ENCODE data around the gene EDAR.

Gene EDAR

GRCh38 chr2:109001201-109001600 lies 12.2 kb upstream of the EDAR start:
- no peak for TF ChIP-seq CTCF (IDR thresholded peaks at IDR 0.05; ENCODE audit: low read depth, low read length)
- no peak overlapping the region for H3K4me3 ChIP-seq (ENCODE audit: low read depth, low read length)

GRCh38 chr2:109000738-109001137 lies 11.7 kb upstream of the EDAR start:
- H3K4me3 ChIP-seq (ENCODE audit: low read depth, low read length), result no peak overlapping the region
- TF ChIP-seq CTCF (IDR thresholded peaks at IDR 0.05; ENCODE audit: low read depth, low read length), result no peak

DNA sequence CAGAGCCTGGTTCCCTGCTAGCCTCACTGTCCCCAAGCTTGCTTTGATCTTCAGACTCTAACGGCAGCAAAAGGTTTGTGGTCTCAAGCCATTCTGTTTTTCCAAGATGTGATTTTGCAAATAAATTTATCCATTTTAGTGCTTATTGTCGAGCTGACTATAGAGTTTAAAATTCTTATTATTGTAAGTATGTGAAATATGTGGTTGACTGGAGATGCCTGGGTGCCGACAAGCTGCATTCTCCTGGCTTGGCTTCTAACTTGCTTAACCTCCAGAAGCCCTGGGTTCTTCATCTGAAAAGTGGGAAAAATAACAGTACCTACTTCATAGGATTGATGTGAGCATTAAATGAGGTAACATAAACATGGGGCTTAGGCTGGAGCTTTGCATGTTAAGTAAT lies 9.9 kb upstream of the EDAR start:
- no peak for TF ChIP-seq CTCF (IDR thresholded peaks at IDR 0.05; ENCODE audit: low read depth, low read length)
- H3K4me3 ChIP-seq (ENCODE audit: low read depth, low read length), result no peak overlapping the region

DNA sequence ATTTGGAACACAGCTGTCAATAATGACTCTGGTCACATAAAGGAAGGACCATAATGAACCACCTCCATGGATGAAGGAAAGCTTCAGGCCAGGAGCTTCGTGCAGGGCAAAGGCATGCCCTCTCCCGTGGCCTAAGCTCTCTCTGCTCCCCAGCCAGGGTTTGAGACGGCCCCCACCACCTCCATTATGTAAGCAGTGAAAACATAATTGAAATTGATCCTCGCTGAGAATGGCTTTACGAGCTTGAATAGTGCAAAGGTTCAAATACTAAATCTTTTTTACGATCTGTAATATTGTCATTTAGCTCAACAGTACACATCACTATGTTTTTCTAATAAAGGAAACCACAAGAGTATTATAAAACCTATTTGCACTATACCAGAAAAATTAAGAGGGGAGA lies 5.2 kb upstream of the EDAR start:
- TF ChIP-seq CTCF (IDR thresholded peaks at IDR 0.05; ENCODE audit: low read depth, low read length), result no peak
- H3K4me3 ChIP-seq (ENCODE audit: low read depth, low read length), result no peak overlapping the region

DNA sequence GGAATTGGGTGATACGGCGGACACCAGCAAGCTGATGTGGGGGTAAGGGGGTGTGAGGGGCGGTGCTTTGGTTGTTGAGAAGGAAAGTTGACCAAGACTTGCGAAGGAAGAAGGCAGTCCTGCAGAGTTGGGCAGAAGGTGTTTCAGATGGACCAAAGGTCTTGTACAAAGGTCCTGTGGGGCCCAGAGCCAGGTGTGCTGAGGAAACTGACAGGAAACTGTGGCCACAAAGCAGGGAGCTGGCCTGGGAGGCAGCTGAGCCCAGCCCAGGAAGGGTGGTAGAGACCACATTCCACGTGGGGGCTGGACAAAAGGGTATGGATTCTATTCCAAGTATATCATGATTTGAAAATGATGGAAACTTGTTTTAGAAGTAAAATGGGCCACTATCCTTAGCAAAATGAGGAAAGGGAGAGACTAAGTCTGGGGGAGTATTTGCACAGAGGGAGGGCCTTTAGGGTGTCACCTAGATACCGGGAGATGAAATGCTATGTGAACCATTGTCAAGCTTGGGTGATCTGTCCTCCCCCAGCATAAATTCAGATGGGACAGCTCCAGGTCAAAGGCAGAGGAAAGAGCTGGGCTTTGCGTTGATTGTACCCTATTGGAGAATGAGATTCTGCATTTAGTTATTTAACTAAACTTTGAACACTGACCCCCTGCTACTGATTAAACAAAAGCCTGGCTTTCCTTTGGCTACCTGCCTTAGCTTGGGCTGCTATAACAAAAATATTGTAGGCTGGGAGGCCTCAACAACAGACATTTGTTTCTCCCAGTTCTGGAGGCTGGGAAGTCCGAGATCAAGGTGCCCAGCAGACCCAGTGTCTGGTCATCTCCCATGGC lies 4.3 kb upstream of the EDAR start:
- TF ChIP-seq CTCF (IDR thresholded peaks at IDR 0.05; ENCODE audit: low read depth, low read length), result no peak
- H3K4me3 ChIP-seq (ENCODE audit: low read depth, low read length), result no peak overlapping the region

DNA sequence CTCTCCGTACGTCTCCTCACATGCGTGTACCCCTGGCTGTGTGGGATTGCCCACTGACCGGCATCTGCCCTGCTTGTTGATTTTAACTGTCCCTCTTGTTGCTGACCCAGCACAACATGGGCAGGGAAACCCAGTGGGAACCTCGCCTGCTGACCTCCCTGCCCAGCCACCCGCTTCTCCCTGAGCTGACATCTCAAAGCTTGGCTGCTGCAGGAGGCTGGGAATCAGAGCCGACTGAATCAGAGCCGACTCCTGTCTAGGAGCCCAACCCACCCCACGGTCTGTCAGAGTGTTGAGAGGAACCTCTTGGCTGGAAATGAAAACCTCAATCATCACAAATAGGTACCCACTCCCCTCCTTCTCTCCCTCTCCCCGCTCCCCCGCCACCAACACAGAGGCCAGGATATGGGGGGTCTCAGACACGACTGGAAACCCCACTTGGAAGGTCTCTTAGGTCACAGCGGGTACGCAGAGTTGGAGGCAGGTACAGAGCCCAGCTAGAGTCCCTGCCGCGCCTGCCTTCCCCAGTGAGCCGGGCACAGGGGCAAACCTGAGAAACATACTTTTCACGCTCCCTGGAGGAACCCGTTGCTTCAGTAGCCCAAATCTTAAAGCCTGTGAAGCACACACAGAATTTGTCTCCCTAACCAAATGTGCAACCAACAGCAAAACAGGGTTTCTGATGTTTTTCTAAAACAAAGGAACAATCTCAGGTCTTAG lies 784 bp downstream of the EDAR start:
- no peak for TF ChIP-seq CTCF (IDR thresholded peaks at IDR 0.05; ENCODE audit: low read depth, low read length)
- H3K4me3 ChIP-seq (ENCODE audit: low read depth, low read length), result no peak overlapping the region

DNA sequence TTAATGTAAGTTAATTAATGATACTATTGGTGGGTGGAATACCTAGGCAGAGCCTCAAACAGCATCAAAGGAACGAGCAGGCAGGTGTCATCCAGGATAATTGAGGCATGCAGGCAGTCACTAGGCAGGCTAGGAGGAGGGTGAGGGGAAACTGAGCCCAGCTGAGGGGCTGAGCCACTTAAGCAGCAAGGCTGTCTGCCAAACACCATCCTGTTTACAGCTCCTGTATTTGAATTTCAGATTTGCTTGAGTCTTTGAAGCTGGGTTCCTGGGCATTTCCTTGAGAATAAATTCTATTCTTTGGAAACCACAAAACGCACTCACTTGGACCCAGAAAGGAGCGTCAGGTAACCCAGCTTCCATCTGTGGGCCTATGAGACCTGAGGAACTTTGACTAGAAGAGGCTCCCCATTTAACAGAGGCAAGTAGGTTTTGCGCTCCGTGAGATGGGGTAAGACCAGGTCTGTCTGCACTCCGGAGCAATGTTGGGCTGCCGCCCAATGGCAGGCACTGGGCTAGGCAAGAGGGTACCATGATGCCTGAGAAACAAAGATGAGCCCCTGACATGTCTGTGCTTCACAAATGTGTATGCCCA lies 2.0 kb downstream of the EDAR start:
- H3K4me3 ChIP-seq (ENCODE audit: low read depth, low read length), result no peak overlapping the region
- no peak for TF ChIP-seq CTCF (IDR thresholded peaks at IDR 0.05; ENCODE audit: low read depth, low read length)
